MM.1S (cell line): Measurements from ENCODE around the gene NRIP2.
A peak's percentile ranks its signal among the peaks of the same experiment; 100 is the strongest.

Experiments
- DNase-seq: peaks from one replicate; pipeline ENCODE4 v3.0.0-alpha.2; 2015
- H2AFZ ChIP-seq: fragments of 300-600 bp; sonication (generic); 2 replicates; pipeline ENCODE4 v1.6.0; 2016; ENCODE audit warnings: antibody characterized with exemption, low read length
- H3F3A ChIP-seq: fragments of 300-600 bp; sonication (generic); 2 replicates; pipeline ENCODE4 v1.6.1; 2016; ENCODE audit warnings: mild to moderate bottlenecking, antibody characterized with exemption, low read length, moderate library complexity, mixed read lengths; ENCODE audit not compliant: insufficient read depth
- H3K27ac ChIP-seq: fragments of 300-600 bp; sonication (generic); 2 replicates; pipeline ENCODE4 v1.5.1; 2016; ENCODE audit warnings: mild to moderate bottlenecking, low read length
- H3K27me3 ChIP-seq: fragments of 300-600 bp; sonication (generic); replicated peaks from 2 replicates; pipeline ENCODE4 v1.6.0; 2016; ENCODE audit warnings: low read length; ENCODE audit not compliant: insufficient read depth
- H3K36me3 ChIP-seq: fragments of 300-600 bp; sonication (generic); replicated peaks from 2 replicates; pipeline ENCODE4 v1.6.1; 2016; ENCODE audit warnings: mild to moderate bottlenecking, low read length, mixed read lengths; ENCODE audit not compliant: insufficient read depth
- H3K4me1 ChIP-seq: fragments of 300-600 bp; sonication (generic); 2 replicates; pipeline ENCODE4 v1.6.1; 2016; ENCODE audit warnings: low read length, mixed read lengths
- H3K4me2 ChIP-seq: fragments of 300-600 bp; sonication (generic); 2 replicates; pipeline ENCODE4 v1.6.0; 2016; ENCODE audit warnings: low read depth, low read length
- H3K4me3 ChIP-seq: fragments of 300-600 bp; sonication (generic); 2 replicates; pipeline ENCODE4 v1.5.1; 2016; ENCODE audit warnings: low read length, mixed read lengths
- H3K79me2 ChIP-seq: fragments of 300-600 bp; sonication (generic); 2 replicates; pipeline ENCODE4 v1.6.1; 2016; ENCODE audit warnings: mixed run types, low read length, mixed read lengths
- H3K9ac ChIP-seq: fragments of 300-600 bp; sonication (generic); 2 replicates; pipeline ENCODE4 v1.6.1; 2016; ENCODE audit warnings: low read length, mixed read lengths
- H3K9me2 ChIP-seq: fragments of 300-600 bp; sonication (generic); replicated peaks from 2 replicates; pipeline ENCODE4 v1.6.1; 2016; ENCODE audit warnings: mild to moderate bottlenecking, low read length, mixed read lengths; ENCODE audit not compliant: insufficient read depth
- H3K9me3 ChIP-seq: fragments of 300-600 bp; sonication (generic); replicated peaks from 2 replicates; pipeline ENCODE4 v1.6.1; 2016; ENCODE audit warnings: mild to moderate bottlenecking, low read length, mixed read lengths; ENCODE audit not compliant: insufficient read depth
- H4K20me1 ChIP-seq: fragments of 300-600 bp; sonication (generic); 2 replicates; pipeline ENCODE4 v1.6.1; 2016; ENCODE audit warnings: mild to moderate bottlenecking, low read length, moderate library complexity, mixed read lengths; ENCODE audit not compliant: insufficient read depth
- EZH2 ChIP-seq: fragments of 300-600 bp; sonication (generic); optimal IDR thresholded peaks from 2 replicates; pipeline ENCODE3; 2017; ENCODE audit warnings: low read depth, mild to moderate bottlenecking, antibody characterized with exemption, low read length, mixed read lengths
- EZH2phosphoT487 ChIP-seq: fragments of 300-600 bp; sonication (generic); IDR thresholded peaks from 2 replicates; pipeline ENCODE4 v1.6.1; 2018; ENCODE audit warnings: antibody characterized with exemption, low read length
- TF ChIP-seq, protein P1 (sequence below): fragments of 300-600 bp; sonication (generic); IDR thresholded peaks from 2 replicates; pipeline ENCODE4 v1.5.1; 2016; ENCODE audit warnings: antibody characterized with exemption, low read length, mixed read lengths

Gene NRIP2

DNA sequence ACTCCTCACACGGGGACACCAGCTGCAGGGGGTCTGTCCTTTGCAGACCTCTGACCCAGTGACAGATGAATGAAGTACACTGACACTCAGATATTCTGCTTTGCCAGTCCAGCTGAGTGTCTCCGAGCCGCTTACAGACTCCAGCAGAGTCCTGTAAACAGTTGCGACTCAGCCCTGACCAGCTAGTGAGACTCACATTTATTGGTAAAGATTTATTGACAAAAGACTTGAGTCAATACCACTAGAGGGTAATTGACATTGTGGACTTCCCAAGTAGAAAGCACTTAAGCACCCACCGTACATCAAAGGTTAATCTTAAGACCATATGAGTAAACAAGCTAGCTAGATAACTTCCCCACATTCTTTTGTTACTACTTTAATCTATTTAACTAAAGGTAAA, 49.8 kb downstream of the NRIP2 start:
- Histone ChIP-seq H3K27me3 (peaks cover 16% of the 10 kb centered on the region; the same call in 1 of the 2 replicates), H3K4me2 (no peak overlapping the region), H3K4me1 (no peaks in the 10 kb centered on the region; the same call in 1 of the 2 replicates), H3F3A (no peaks in the 10 kb centered on the region), H2AFZ (no peak overlapping the region), H4K20me1 (no peaks in the 10 kb centered on the region), H3K9ac (no peak overlapping the region), H3K9me2 (no peaks in the 10 kb centered on the region), H3K9me3 (no peaks in the 10 kb centered on the region), H3K4me3 (no peak overlapping the region), H3K27ac (no peak overlapping the region), H3K79me2 (no peaks in the 10 kb centered on the region), H3K36me3 (no peaks in the 10 kb centered on the region)
- TF ChIP-seq EZH2: no peak
- TF ChIP-seq, protein P1, sequence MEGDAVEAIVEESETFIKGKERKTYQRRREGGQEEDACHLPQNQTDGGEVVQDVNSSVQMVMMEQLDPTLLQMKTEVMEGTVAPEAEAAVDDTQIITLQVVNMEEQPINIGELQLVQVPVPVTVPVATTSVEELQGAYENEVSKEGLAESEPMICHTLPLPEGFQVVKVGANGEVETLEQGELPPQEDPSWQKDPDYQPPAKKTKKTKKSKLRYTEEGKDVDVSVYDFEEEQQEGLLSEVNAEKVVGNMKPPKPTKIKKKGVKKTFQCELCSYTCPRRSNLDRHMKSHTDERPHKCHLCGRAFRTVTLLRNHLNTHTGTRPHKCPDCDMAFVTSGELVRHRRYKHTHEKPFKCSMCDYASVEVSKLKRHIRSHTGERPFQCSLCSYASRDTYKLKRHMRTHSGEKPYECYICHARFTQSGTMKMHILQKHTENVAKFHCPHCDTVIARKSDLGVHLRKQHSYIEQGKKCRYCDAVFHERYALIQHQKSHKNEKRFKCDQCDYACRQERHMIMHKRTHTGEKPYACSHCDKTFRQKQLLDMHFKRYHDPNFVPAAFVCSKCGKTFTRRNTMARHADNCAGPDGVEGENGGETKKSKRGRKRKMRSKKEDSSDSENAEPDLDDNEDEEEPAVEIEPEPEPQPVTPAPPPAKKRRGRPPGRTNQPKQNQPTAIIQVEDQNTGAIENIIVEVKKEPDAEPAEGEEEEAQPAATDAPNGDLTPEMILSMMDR: no peak
- no peak for TF ChIP-seq EZH2phosphoT487
- no peak for DNase-seq

DNA sequence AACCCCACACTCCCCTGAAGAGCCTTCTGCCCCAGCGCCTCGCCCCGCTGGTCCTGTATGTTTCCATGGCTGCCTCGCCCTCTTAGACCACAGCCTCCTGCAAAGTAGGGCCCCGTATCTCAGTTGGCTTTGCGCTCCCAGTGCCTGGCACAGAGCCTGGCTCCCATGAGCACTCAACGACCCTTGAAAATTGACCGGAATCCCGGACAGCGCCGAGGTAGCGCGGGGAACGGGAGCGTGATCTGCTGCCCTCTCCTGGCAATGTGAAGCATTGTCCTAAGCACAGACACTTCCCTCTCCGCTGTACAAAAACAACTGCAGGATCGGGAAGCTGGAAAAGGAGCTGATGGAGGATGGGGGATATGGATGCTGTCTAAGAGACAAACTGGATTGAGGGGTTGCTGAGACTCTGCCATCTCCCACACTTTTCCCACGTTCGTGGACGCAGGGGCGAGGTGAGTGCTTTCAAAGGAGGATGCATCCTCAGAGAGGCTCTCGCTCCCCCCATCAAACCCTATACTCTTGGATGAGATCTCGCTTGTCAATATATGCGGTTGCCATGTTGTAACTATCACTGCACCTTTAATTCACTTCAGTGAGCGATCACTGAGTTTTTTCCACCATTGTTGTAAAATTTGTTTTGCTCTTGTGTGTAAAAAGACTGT, 50.8 kb downstream of the NRIP2 start:
- H3K9me3 ChIP-seq: no peaks in the 10 kb centered on the region
- no peak overlapping the region; the same call in 1 of the 2 replicates for H3K9ac ChIP-seq
- H3K27ac ChIP-seq: no peak overlapping the region
- H2AFZ ChIP-seq: peak overlapping the region; percentile 54
- DNase-seq: peak; percentile 36
- TF ChIP-seq EZH2phosphoT487: no peak
- TF ChIP-seq, protein P1: peak; percentile 92
- no peaks in the 10 kb centered on the region; the same call in 1 of the 2 replicates for H3K4me1 ChIP-seq
- H3K9me2 ChIP-seq: no peaks in the 10 kb centered on the region
- H3F3A ChIP-seq: no peaks in the 10 kb centered on the region
- no peaks in the 10 kb centered on the region for H3K79me2 ChIP-seq
- peak overlapping the region; percentile 53 for H3K4me3 ChIP-seq
- peak overlapping the region; percentile 75 for H3K4me2 ChIP-seq
- H4K20me1 ChIP-seq: no peaks in the 10 kb centered on the region
- no peaks in the 10 kb centered on the region for H3K36me3 ChIP-seq
- H3K27me3 ChIP-seq: peaks cover 16% of the 10 kb centered on the region; the same call in 1 of the 2 replicates

DNA sequence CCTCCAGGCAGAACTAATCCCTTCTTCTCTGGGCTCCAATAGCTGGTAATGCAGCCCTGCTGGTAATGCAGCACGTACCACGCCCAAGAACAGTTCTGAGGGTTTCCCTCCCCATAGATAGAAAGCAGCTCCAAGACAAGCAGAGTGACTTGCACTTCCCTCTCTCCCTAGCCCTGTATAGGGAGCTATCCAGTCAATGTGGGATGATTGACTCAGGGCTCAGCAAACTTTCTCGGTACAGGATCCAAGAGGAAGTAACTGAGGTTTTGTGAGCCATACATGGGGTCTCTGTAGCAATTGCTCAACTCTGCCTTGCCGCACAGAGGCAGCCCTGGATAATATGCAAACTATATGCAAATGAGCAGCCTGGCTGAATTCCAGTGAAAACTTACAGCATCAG, 55.6 kb downstream of the NRIP2 start:
- no peaks in the 10 kb centered on the region for H3K36me3 ChIP-seq
- no peaks in the 10 kb centered on the region for H3F3A ChIP-seq
- H2AFZ ChIP-seq: no peak overlapping the region
- no peaks in the 10 kb centered on the region for H3K79me2 ChIP-seq
- H3K27me3 ChIP-seq: 0 out of 2 replicates have a peak, but pooled peaks cover 1% of the 10 kb centered on the region
- no peak overlapping the region for H3K27ac ChIP-seq
- H3K4me2 ChIP-seq: no peak overlapping the region
- no peaks in the 10 kb centered on the region for H3K9me3 ChIP-seq
- no peaks in the 10 kb centered on the region; the same call in 1 of the 2 replicates for H3K4me1 ChIP-seq
- no peak overlapping the region for H3K4me3 ChIP-seq
- no peak for TF ChIP-seq EZH2phosphoT487
- no peak for TF ChIP-seq EZH2
- TF ChIP-seq, protein P1: no peak
- H3K9me2 ChIP-seq: no peaks in the 10 kb centered on the region
- H4K20me1 ChIP-seq: no peaks in the 10 kb centered on the region
- no peak for DNase-seq
- H3K9ac ChIP-seq: no peak overlapping the region
